Kidney tubule cell (primary cell): ENCODE measurements around the gene MBD5.
"Not testable (repeated sequence)": the region's sequence is repeated elsewhere in the genome, so short reads cannot be mapped to it uniquely, and the experiment has no call there.

Experiments used
- DNase-seq: peaks from one replicate; pipeline ENCODE4 v3.0.0-alpha.2; 2018; ENCODE audit warnings: low spot score

Gene MBD5

GRCh38 chr2:148021059-148021861 lies at the start of gene MBD5:
Gene MBD5 (plus strand): TSS chr2:148021091.
- peak; percentile 45 for DNase-seq

- DNase-seq: no peak
These were observed 44.8 kb upstream of the MBD5 start for GRCh38 chr2:147976102-147976501.

GRCh38 chr2:147977679-147978078 lies 43.2 kb upstream of the MBD5 start:
- no peak for DNase-seq

GRCh38 chr2:147980940-147981528 lies 39.9 kb upstream of the MBD5 start:
- no peak for DNase-seq

- no peak for DNase-seq
These were observed 31.8 kb upstream of the MBD5 start for GRCh38 chr2:147989102-147989501.

- DNase-seq: peak; percentile 64
These were observed 31.0 kb upstream of the MBD5 start for GRCh38 chr2:147989809-147990403.

GRCh38 chr2:147994965-147995364 lies 25.9 kb upstream of the MBD5 start:
- DNase-seq: not testable (repeated sequence)

GRCh38 chr2:147996828-147997227 lies 24.1 kb upstream of the MBD5 start:
- no peak for DNase-seq

GRCh38 chr2:147998203-147998602 lies 22.7 kb upstream of the MBD5 start:
- DNase-seq: no peak

GRCh38 chr2:147999126-147999525 lies 21.8 kb upstream of the MBD5 start:
- DNase-seq: no peak

GRCh38 chr2:148000095-148000494 lies 20.8 kb upstream of the MBD5 start:
- no peak for DNase-seq

- DNase-seq: not testable (repeated sequence)
These were observed 18.5 kb upstream of the MBD5 start for GRCh38 chr2:148002420-148002819.

- no peak for DNase-seq
These were observed 14.5 kb upstream of the MBD5 start for GRCh38 chr2:148006249-148007007.

- DNase-seq: no peak
These were observed 13.5 kb upstream of the MBD5 start for GRCh38 chr2:148007219-148007900.

- not testable (repeated sequence) for DNase-seq
These were observed 12.5 kb upstream of the MBD5 start for GRCh38 chr2:148008411-148008810.

- DNase-seq: no peak
These were observed 7.0 kb upstream of the MBD5 start for GRCh38 chr2:148013876-148014275.

- no peak for DNase-seq
These were observed 6.3 kb upstream of the MBD5 start for GRCh38 chr2:148014616-148015015.

GRCh38 chr2:148020111-148021058 lies 506 bp upstream of the MBD5 start, which contains the start of gene ORC4:
Gene ORC4 (minus strand): TSS chr2:148020737. CDS start chr2:147975958, 44,779 bp downstream.
- DNase-seq: peak; percentile 100

- no peak for DNase-seq
These were observed 995 bp downstream of the MBD5 start for GRCh38 chr2:148021886-148022285.

GRCh38 chr2:148022351-148022750 lies 1.5 kb downstream of the MBD5 start:
- DNase-seq: no peak

- DNase-seq: no peak
These were observed 2.0 kb downstream of the MBD5 start for GRCh38 chr2:148022882-148023281.
